Trophoblast cell (in vitro differentiated cells and primary cell): Measurements from ENCODE around the gene MEAF6.

Experiments used
- DNase-seq, 2 donors: peaks; one replicate each; pipeline ENCODE4 v3.0.0-alpha.2; 2016
- H2AFZ ChIP-seq: 2 replicates; pipeline ENCODE4 v1.6.1; 2013; ENCODE audit warnings: low read length, moderate library complexity, mild to moderate bottlenecking; ENCODE audit not compliant: insufficient read depth, poor library complexity
- H2AK5ac ChIP-seq: 2 replicates; pipeline ENCODE4 v1.6.1; 2013; ENCODE audit warnings: mild to moderate bottlenecking, low read length
- H2BK120ac ChIP-seq: 2 replicates; pipeline ENCODE4 v1.6.1; 2013; ENCODE audit warnings: low read length, mild to moderate bottlenecking, moderate library complexity; ENCODE audit not compliant: insufficient read depth, poor library complexity
- H2BK12ac ChIP-seq: 2 replicates; pipeline ENCODE4 v1.6.1; 2013; ENCODE audit warnings: mild to moderate bottlenecking, low read length, moderate library complexity
- H2BK5ac ChIP-seq: 2 replicates; pipeline ENCODE4 v1.6.1; 2013; ENCODE audit warnings: low read length, low read depth, moderate library complexity, mild to moderate bottlenecking; ENCODE audit not compliant: poor library complexity
- H3K14ac ChIP-seq: 2 replicates; pipeline ENCODE4 v1.6.1; 2013; ENCODE audit warnings: mild to moderate bottlenecking, low read length
- H3K18ac ChIP-seq: 2 replicates; pipeline ENCODE4 v1.6.1; 2013; ENCODE audit warnings: mild to moderate bottlenecking, low read length
- H3K23ac ChIP-seq: 2 replicates; pipeline ENCODE4 v1.6.1; 2013; ENCODE audit warnings: low read length
- H3K27ac ChIP-seq: 2 replicates; pipeline ENCODE4 v1.5.1; 2013; ENCODE audit warnings: low read depth, mild to moderate bottlenecking, inconsistent platforms, low read length, moderate library complexity
- H3K27me3 ChIP-seq: 2 replicates; pipeline ENCODE4 v1.6.1; 2013; ENCODE audit warnings: inconsistent platforms, mild to moderate bottlenecking, low read length, moderate library complexity; ENCODE audit not compliant: insufficient read depth
- H3K36me3 ChIP-seq, 2 experiments: 1 replicate in 1 of 2; 2 replicates in 1 of 2; pipeline ENCODE4 v1.6.1; 2013; ENCODE audit warnings: low read length in 2 of 2, mild to moderate bottlenecking in 2 of 2, moderate library complexity in 1 of 2; ENCODE audit not compliant: insufficient read depth in 2 of 2, control insufficient read depth in 1 of 2
- H3K4ac ChIP-seq: 2 replicates; pipeline ENCODE4 v1.6.1; 2013; ENCODE audit warnings: low read depth, mild to moderate bottlenecking, low read length, moderate library complexity
- H3K4me1 ChIP-seq, 2 experiments: 1 replicate in 1 of 2; 2 replicates in 1 of 2; pipeline ENCODE4 v1.6.1; 2013; ENCODE audit warnings: low read length in 2 of 2, mild to moderate bottlenecking in 2 of 2, moderate library complexity in 1 of 2; ENCODE audit not compliant: insufficient read depth in 2 of 2, control insufficient read depth in 1 of 2
- H3K4me2 ChIP-seq: 2 replicates; pipeline ENCODE4 v1.6.1; 2013; ENCODE audit warnings: inconsistent platforms, mild to moderate bottlenecking, low read length, moderate library complexity
- H3K4me3 ChIP-seq: 2 replicates; pipeline ENCODE4 v1.5.1; 2013; ENCODE audit warnings: mild to moderate bottlenecking, low read depth, low read length, inconsistent platforms
- H3K79me1 ChIP-seq: one replicate; pipeline ENCODE4 v1.6.1; 2013; ENCODE audit warnings: low read length
- H3K79me2 ChIP-seq: 2 replicates; pipeline ENCODE4 v1.6.1; 2013; ENCODE audit warnings: low read length, mild to moderate bottlenecking; ENCODE audit not compliant: control insufficient read depth, insufficient read depth, poor library complexity
- H3K9ac ChIP-seq: 2 replicates; pipeline ENCODE4 v1.6.1; 2013; ENCODE audit warnings: mild to moderate bottlenecking, low read length
- H3K9me3 ChIP-seq: 2 replicates; pipeline ENCODE4 v1.6.1; 2013; ENCODE audit warnings: low read depth, mild to moderate bottlenecking, control low read depth, inconsistent platforms, low read length; ENCODE audit not compliant: insufficient read depth
- H4K12ac ChIP-seq: 2 replicates; pipeline ENCODE4 v1.6.1; 2013; ENCODE audit warnings: low read depth, mild to moderate bottlenecking, low read length, moderate library complexity
- H4K8ac ChIP-seq: 2 replicates; pipeline ENCODE4 v1.6.1; 2013; ENCODE audit warnings: low read depth, mild to moderate bottlenecking, low read length, moderate library complexity
- H4K91ac ChIP-seq: one replicate; pipeline ENCODE4 v1.6.1; 2013; ENCODE audit warnings: low read depth, mild to moderate bottlenecking, low read length, moderate library complexity
- WGBS: extraction: QIAGEN DNeasy Blood & Tissue Kit; methylation state at CpG from one replicate; pipeline ENCODE4 v1.1.7; 2013; ENCODE audit warnings: missing lambda C conversion rate; ENCODE audit not compliant: insufficient read length, insufficient coverage; ENCODE audit errors: extremely low coverage; 5-methylcytosine and 5-hydroxymethylcytosine counted together

The MEAF6 gene

DNA sequence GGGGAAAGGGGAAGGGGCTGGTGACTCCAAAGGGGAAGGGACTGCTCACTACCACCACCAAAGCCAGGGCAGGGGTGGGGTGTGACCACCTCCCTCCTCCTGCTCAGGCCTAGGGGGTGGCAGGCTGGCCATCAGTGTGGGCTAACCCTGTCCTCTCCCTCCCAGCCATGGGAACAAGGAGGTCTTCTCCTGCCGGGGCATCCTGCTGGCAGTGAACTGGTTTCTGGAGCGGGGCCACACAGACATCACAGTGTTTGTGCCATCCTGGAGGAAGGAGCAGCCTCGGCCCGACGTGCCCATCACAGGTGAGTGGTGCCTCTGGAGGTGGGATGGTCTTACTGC, 34.5 kb downstream of the MEAF6 start:
- no peak overlapping the region for H3K4me2 ChIP-seq
- no peak for DNase-seq
- H3K14ac ChIP-seq, result no peak overlapping the region
- peak overlapping the region; percentile 59 for H3K18ac ChIP-seq
- H3K36me3 ChIP-seq, result peaks cover 79 to 80% of the 10 kb centered on the region in 2 experiments
- H2AK5ac ChIP-seq, result no peak overlapping the region
- no peak overlapping the region for H4K12ac ChIP-seq
- H2BK5ac ChIP-seq, result no peak overlapping the region
- H3K4ac ChIP-seq, result no peak overlapping the region
- H2BK12ac ChIP-seq, result no peak overlapping the region
- peaks cover 33% of the 10 kb centered on the region for H3K79me1 ChIP-seq
- no peak overlapping the region for H3K9ac ChIP-seq
- H3K4me1 ChIP-seq, result peaks cover 43 to 54% of the 10 kb centered on the region in 2 experiments
- no peaks in the 10 kb centered on the region for H3K27me3 ChIP-seq
- no peak overlapping the region for H2BK120ac ChIP-seq
- H4K91ac ChIP-seq, result no peak overlapping the region
- H3K27ac ChIP-seq, result no peak overlapping the region
- no peak overlapping the region for H2AFZ ChIP-seq
- no CpG with 5 or more reads among the region's 5 CpGs for WGBS
- no peaks in the 10 kb centered on the region for H3K9me3 ChIP-seq
- H3K23ac ChIP-seq, result no peak overlapping the region
- peaks cover 22% of the 10 kb centered on the region for H3K79me2 ChIP-seq
- H3K4me3 ChIP-seq, result no peak overlapping the region
- H4K8ac ChIP-seq, result peak overlapping the region; percentile 7

DNA sequence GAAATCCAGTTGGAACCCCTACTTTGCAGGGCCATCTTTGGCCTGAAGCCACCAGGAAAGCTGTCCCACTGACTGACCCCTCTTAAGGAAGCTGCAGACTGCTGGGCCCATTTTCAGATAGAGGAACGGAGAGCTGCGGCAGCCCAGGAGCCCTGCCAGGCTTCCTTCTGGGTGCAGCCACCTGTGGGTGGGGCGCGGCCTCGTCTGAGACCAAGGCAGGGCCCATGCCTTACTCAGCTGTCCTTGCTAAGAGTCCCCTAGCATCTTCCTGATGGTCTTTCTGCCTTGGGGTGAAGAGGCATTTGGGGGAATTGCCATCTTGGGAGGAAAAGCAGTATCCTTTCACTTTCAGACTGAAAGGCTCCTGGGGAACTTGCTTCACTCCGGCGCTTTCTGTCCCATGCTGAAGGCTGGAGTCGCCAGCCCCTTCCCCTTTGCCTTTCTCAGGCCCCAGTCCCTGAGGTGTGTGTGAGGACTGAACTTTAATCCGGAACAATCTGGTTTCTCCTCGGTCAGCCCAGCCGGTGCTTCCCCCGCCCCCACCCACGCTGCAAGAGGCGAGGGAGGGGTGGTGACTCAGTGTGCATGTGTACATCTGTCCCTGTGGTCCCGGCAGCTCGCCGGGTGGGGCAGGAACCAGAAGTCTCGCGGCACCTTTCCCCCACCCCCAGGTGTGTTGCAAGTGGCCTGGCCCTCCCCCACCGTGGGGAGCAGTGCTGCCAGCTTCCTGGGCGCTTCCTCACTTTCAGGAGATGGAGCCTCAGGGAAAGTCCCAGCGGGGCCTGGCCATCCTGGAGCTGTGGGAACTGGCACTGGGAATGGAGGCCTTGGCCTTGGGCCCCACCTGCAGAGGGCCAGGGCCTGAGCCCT, 35.1 kb downstream of the MEAF6 start:
- Histone ChIP-seq H4K8ac (peak overlapping the region; percentile 29), H2BK120ac (peak overlapping the region; percentile 47), H3K4me1 (peaks cover 45 to 54% of the 10 kb centered on the region in 2 experiments), H4K12ac (no peak overlapping the region), H3K9ac (no peak overlapping the region), H3K79me2 (peaks cover 27% of the 10 kb centered on the region), H3K14ac (peak overlapping the region; percentile 34), H2AFZ (no peak overlapping the region), H4K91ac (peak overlapping the region; percentile 41), H3K18ac (peak overlapping the region; percentile 59), H3K27me3 (no peaks in the 10 kb centered on the region), H3K4ac (peak overlapping the region; percentile 36), H3K9me3 (no peaks in the 10 kb centered on the region), H2AK5ac (peak overlapping the region; percentile 21), H3K36me3 (peaks cover 78 to 79% of the 10 kb centered on the region in 2 experiments), H3K23ac (no peak overlapping the region), H3K4me2 (peak overlapping the region; percentile 2), H3K79me1 (peaks cover 38% of the 10 kb centered on the region), H3K4me3 (no peak overlapping the region), H2BK5ac (peak overlapping the region; percentile 4), H2BK12ac (no peak overlapping the region), H3K27ac (peak overlapping the region; percentile 7)
- peak; percentile 68 to 82 for DNase-seq
- WGBS, result no CpG with 5 or more reads among the region's 22 CpGs

DNA sequence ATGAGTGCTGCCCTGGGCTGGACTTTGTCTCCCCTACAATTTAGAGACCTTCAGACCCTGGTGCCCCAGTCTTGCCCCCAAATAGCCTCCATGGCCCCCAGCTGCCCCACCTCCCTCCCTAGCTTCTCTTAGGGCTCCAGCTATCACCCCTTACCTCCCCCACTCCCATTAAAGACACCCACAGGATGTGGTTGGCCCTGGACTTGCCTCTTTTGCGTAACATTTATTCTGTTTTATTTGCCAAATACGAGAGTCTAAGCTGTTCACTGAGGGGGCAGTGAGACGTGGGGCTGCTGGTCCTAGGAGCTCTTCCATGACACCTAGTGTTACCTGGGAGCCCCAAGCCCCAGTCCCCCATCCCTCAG, 35.7 kb downstream of the MEAF6 start:
- Histone ChIP-seq H3K4me1 (peaks cover 46 to 53% of the 10 kb centered on the region in 2 experiments), H2BK120ac (peak overlapping the region; percentile 47), H3K27ac (peak overlapping the region; percentile 7), H3K79me1 (peaks cover 41% of the 10 kb centered on the region), H3K4ac (peak overlapping the region; percentile 36), H3K4me3 (no peak overlapping the region), H3K79me2 (peaks cover 27% of the 10 kb centered on the region), H3K9ac (no peak overlapping the region), H4K12ac (no peak overlapping the region), H3K4me2 (peak overlapping the region; percentile 2), H3K36me3 (peaks cover 74 to 76% of the 10 kb centered on the region in 2 experiments), H3K9me3 (no peaks in the 10 kb centered on the region), H4K91ac (peak overlapping the region; percentile 41), H2AK5ac (peak overlapping the region; percentile 21), H2AFZ (no peak overlapping the region), H3K23ac (no peak overlapping the region), H3K27me3 (no peaks in the 10 kb centered on the region), H2BK12ac (no peak overlapping the region), H3K14ac (no peak overlapping the region), H4K8ac (peak overlapping the region; percentile 29), H3K18ac (peak overlapping the region; percentile 20), H2BK5ac (no peak overlapping the region)
- no peak for DNase-seq
- WGBS, result no CpG with 5 or more reads among the region's 3 CpGs

DNA sequence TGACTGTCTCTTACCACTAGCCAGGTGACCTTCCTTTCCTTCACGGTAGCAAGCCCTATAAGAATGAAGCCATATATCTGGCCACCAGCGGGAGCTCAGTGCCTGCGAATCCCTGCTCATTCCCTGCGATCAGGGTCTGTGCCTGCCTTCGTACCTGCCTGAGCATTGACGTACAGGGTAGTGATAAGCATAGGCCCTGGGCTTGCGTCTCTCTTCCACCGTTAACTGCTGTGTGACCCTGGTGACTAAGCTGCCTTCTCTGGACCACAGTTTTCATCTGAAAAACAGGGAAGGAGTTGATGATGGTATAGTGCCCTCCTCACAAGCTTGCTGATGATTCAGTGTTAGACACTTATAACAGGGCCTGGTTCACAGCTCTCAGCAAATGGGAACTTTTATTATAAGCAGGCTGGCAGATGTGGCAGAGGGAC, 36.1 kb downstream of the MEAF6 start:
- Histone ChIP-seq H3K4me1 (peaks cover 50 to 57% of the 10 kb centered on the region in 2 experiments), H3K18ac (no peak overlapping the region), H3K79me2 (peaks cover 27% of the 10 kb centered on the region), H4K8ac (no peak overlapping the region), H3K79me1 (peaks cover 42% of the 10 kb centered on the region), H4K91ac (peak overlapping the region; percentile 71), H3K27me3 (no peaks in the 10 kb centered on the region), H3K14ac (no peak overlapping the region), H2BK5ac (peak overlapping the region; percentile 71), H3K4ac (peak overlapping the region; percentile 31), H3K9me3 (no peaks in the 10 kb centered on the region), H2BK120ac (no peak overlapping the region), H3K27ac (no peak overlapping the region), H3K4me3 (no peak overlapping the region), H4K12ac (no peak overlapping the region), H2BK12ac (peak overlapping the region; percentile 4), H2AK5ac (peak overlapping the region; percentile 2), H3K4me2 (peak overlapping the region; percentile 2), H3K23ac (no peak overlapping the region), H2AFZ (no peak overlapping the region), H3K9ac (no peak overlapping the region), H3K36me3 (peaks cover 70 to 72% of the 10 kb centered on the region in 2 experiments)
- no CpG with 5 or more reads among the region's 8 CpGs for WGBS
- DNase-seq, result peak; percentile 23 to 32
